SU-DHL-6 (cell line): ENCODE results near the gene SYTL2.

Source experiments
- H2AFZ ChIP-seq: fragments of 200-600 bp; sonication (generic); 2 replicates; pipeline ENCODE4 v1.6.1; 2014; ENCODE audit warnings: low read depth, mild to moderate bottlenecking, moderate library complexity, mixed read lengths, antibody characterized with exemption, low read length; ENCODE audit not compliant: severe bottlenecking
- H3F3A ChIP-seq: fragments of 200-600 bp; shearing (Covaris generic); 2 replicates; pipeline ENCODE4 v1.6.0; 2016; ENCODE audit warnings: antibody characterized with exemption, mild to moderate bottlenecking; ENCODE audit not compliant: insufficient read depth
- H3K27ac ChIP-seq: fragments of 200-600 bp; sonication (generic); 2 replicates; pipeline ENCODE4 v1.5.1; 2016; ENCODE audit warnings: low read depth, mild to moderate bottlenecking, low read length, moderate library complexity, mixed read lengths
- H3K27me3 ChIP-seq: fragments of 200-600 bp; sonication (generic), shearing (Covaris generic); 2 replicates; pipeline ENCODE4 v1.6.0; 2014; ENCODE audit warnings: mild to moderate bottlenecking, low read length
- H3K36me3 ChIP-seq: fragments of 200-600 bp; sonication (generic); 2 replicates; pipeline ENCODE4 v1.6.1; 2014; ENCODE audit warnings: mild to moderate bottlenecking, low read length, mixed read lengths
- H3K4me2 ChIP-seq: fragments of 300-600, 200-600 bp; shearing (Covaris generic), sonication (generic); 2 replicates; pipeline ENCODE4 v1.6.0; 2014; ENCODE audit warnings: low read length, low read depth, mild to moderate bottlenecking; ENCODE audit not compliant: poor library complexity, severe bottlenecking
- H3K4me3 ChIP-seq: fragments of 200-600 bp; sonication (generic); 2 replicates; pipeline ENCODE4 v1.5.1; 2014; ENCODE audit warnings: antibody characterized with exemption, low read length, mild to moderate bottlenecking, mixed read lengths; ENCODE audit not compliant: insufficient read depth, poor library complexity, severe bottlenecking
- H3K79me2 ChIP-seq: fragments of 200-600 bp; sonication (generic); 2 replicates; pipeline ENCODE4 v1.6.1; 2014; ENCODE audit warnings: mild to moderate bottlenecking, low read length, moderate library complexity; ENCODE audit not compliant: insufficient read depth
- H3K9ac ChIP-seq: fragments of 200-600 bp; sonication (generic); 2 replicates; pipeline ENCODE4 v1.7.0; 2014; ENCODE audit warnings: mild to moderate bottlenecking, low read length
- H3K9me2 ChIP-seq: fragments of 200-600 bp; sonication (generic); replicated peaks from 2 replicates; pipeline ENCODE4 v1.6.1; 2014; ENCODE audit warnings: low read length; ENCODE audit not compliant: insufficient read depth
- H3K9me3 ChIP-seq: fragments of 200-600 bp; sonication (generic); 2 replicates; pipeline ENCODE4 v1.6.1; 2014; ENCODE audit warnings: low read length, mixed read lengths; ENCODE audit not compliant: insufficient read depth
- H4K20me1 ChIP-seq: fragments of 200-600 bp; sonication (generic); 2 replicates; pipeline ENCODE4 v1.6.1; 2014; ENCODE audit warnings: low read depth, mild to moderate bottlenecking, antibody characterized with exemption, low read length, moderate library complexity, mixed read lengths
- CTCF ChIP-seq: fragments of 200-600 bp; sonication (generic); IDR thresholded peaks from one replicate; pipeline ENCODE4 v1.5.1; 2017; ENCODE audit warnings: antibody characterized with exemption, mild to moderate bottlenecking, low read length, moderate library complexity; ENCODE audit not compliant: insufficient read depth, poor library complexity, severe bottlenecking
- EZH2phosphoT487 ChIP-seq: fragments of 200-600 bp; sonication (generic), shearing (Covaris generic); conservative IDR thresholded peaks from 2 replicates; pipeline ENCODE4 v1.6.1; 2018; ENCODE audit warnings: mild to moderate bottlenecking, antibody characterized with exemption, low read length, moderate library complexity, mixed read lengths

Gene SYTL2

GRCh38 chr11:85721191-85721590, 89.8 kb downstream of the SYTL2 start:
- TF ChIP-seq CTCF (no peak), EZH2phosphoT487 (no peak)
- Histone ChIP-seq H3K9me2 (no peaks in the 10 kb centered on the region), H3K4me3 (no peak overlapping the region), H3K4me2 (no peak overlapping the region), H2AFZ (no peak overlapping the region), H3K9me3 (no peaks in the 10 kb centered on the region), H3K9ac (no peak overlapping the region), H4K20me1 (no peaks in the 10 kb centered on the region), H3K27me3 (no peaks in the 10 kb centered on the region), H3K36me3 (no peaks in the 10 kb centered on the region), H3K27ac (no peak overlapping the region), H3F3A (no peaks in the 10 kb centered on the region), H3K79me2 (no peaks in the 10 kb centered on the region)

DNA sequence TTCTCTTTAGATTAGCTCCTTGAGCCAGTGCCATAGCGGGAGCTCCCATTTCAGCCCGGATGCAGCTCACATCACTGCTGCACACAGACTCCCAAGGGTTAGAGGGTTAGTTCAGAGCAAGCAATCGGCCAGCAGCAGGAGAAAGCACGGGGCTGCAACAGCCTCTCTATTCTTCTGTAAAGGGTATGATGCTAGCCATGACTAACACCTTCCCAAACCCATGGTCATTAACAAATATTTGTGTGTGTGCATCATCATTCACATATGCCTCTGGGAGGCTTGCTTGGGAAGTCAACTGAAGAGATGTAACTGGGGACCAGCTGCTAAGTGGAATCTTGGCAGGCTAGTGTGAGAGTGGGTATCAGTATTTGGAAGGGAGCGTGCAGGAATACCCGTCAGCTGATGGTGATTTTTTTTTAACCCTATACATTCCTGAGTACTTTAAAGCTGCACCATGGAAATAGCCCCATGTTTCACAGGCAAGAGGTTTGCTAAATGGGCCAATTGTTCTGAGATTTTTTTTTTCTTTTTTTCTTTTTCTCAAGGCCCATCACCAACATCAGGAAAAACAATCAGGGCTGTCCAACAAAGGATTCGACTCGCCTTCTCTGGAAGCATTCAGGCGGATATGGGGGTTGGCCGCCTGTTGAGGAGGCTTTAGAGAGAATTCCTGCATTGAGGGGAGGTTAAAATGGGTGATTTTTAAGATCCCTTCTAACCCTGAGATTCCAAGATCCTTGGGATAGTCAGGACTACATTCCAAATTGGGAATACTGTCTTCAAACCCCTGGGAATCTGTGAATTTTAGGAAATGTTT, 91.7 kb downstream of the SYTL2 start:
- Histone ChIP-seq H3K27ac (no peak overlapping the region), H3K79me2 (no peaks in the 10 kb centered on the region), H3K9ac (no peak overlapping the region), H2AFZ (no peak overlapping the region), H3K27me3 (no peaks in the 10 kb centered on the region), H3K9me3 (no peaks in the 10 kb centered on the region), H3K4me2 (no peak overlapping the region), H3K36me3 (no peaks in the 10 kb centered on the region), H3K9me2 (no peaks in the 10 kb centered on the region), H4K20me1 (no peaks in the 10 kb centered on the region), H3K4me3 (no peak overlapping the region), H3F3A (no peaks in the 10 kb centered on the region)
- TF ChIP-seq CTCF (no peak), EZH2phosphoT487 (no peak)

GRCh38 chr11:85718126-85718943, 92.6 kb downstream of the SYTL2 start:
- no peak overlapping the region for H3K9ac ChIP-seq

More at GRCh38 chr11:85718126-85718943, 92.6 kb downstream of the SYTL2 start:
- Histone ChIP-seq H3K9me2 (no peaks in the 10 kb centered on the region), H3K9me3 (no peaks in the 10 kb centered on the region), H3F3A (no peaks in the 10 kb centered on the region), H3K79me2 (no peaks in the 10 kb centered on the region), H4K20me1 (no peaks in the 10 kb centered on the region), H3K4me2 (no peak overlapping the region), H2AFZ (no peak overlapping the region), H3K36me3 (no peaks in the 10 kb centered on the region), H3K4me3 (no peak overlapping the region), H3K27ac (no peak overlapping the region), H3K27me3 (no peaks in the 10 kb centered on the region)
- TF ChIP-seq CTCF (no peak), EZH2phosphoT487 (no peak)
